ENCODE data around the gene TCP11L2.
A peak's percentile ranks its signal among the peaks of the same experiment; 100 is the strongest.

The TCP11L2 gene

GRCh38 chr12:106300761-106301160 is 1.8 kb upstream of the TCP11L2 start:
- no peak for DNase-seq (ENCODE audit: low spot score)
- TF ChIP-seq, protein P1, sequence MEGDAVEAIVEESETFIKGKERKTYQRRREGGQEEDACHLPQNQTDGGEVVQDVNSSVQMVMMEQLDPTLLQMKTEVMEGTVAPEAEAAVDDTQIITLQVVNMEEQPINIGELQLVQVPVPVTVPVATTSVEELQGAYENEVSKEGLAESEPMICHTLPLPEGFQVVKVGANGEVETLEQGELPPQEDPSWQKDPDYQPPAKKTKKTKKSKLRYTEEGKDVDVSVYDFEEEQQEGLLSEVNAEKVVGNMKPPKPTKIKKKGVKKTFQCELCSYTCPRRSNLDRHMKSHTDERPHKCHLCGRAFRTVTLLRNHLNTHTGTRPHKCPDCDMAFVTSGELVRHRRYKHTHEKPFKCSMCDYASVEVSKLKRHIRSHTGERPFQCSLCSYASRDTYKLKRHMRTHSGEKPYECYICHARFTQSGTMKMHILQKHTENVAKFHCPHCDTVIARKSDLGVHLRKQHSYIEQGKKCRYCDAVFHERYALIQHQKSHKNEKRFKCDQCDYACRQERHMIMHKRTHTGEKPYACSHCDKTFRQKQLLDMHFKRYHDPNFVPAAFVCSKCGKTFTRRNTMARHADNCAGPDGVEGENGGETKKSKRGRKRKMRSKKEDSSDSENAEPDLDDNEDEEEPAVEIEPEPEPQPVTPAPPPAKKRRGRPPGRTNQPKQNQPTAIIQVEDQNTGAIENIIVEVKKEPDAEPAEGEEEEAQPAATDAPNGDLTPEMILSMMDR (IDR thresholded peaks at IDR 0.05; ENCODE audit: extremely low read depth, missing control alignments), result no peak

DNA sequence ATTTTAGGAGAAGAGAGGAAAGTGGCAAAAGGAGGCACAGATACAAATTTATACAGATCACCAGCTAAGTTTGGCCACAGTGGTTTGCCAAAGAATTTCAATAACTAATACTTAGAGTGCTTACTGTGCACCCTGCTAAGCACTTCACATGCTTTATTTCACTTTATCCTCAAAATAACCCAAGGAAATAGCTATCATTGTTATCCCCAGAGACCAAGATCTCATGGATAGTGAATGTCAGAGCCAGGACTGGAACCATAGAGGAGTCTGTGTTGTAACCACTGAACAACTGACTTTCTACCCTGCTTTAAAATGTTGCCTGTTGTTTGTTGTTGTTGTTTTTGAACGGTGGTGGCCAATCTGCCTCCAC is 1.3 kb upstream of the TCP11L2 start:
- TF ChIP-seq, protein P1 (IDR thresholded peaks at IDR 0.05; ENCODE audit: extremely low read depth, missing control alignments), result no peak
- DNase-seq (ENCODE audit: low spot score), result no peak

- TF ChIP-seq, protein P1 (IDR thresholded peaks at IDR 0.05; ENCODE audit: extremely low read depth, missing control alignments), result no peak
- peak; percentile 60 for DNase-seq (ENCODE audit: low spot score)
Measured at GRCh38 chr12:106301611-106302321, 767 bp upstream of the TCP11L2 start.

DNA sequence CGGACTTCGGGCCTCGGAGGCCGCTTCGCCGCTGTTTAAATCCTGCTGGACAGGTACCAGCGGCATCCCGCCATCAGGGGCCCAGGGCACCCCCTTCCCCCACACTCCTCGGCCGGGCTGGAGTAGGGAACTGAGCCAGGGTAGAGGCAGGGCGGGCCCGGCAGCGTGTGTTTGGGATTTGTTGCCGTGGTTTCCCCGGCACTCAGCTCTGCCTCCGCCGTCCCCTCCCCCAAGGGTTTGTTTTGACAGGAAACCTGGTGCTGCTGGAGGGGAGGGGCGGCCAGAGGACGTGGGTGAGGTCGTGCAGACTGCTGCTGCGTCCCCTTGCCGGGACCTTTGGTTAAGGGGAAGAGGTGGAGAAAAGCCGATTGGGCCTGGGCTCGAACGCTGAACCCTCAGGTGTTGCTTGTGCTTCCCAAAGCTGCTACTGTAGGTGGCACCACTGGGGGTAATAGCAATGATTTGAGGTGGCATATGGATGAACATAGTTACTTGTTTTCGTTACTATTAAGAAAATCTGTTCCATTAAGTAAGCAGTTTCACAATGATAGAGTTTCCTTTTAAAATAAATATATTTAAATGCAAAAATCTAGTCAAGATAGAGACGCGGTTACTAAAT is 778 bp downstream of the TCP11L2 start:
- peak; percentile 68 for DNase-seq (ENCODE audit: low spot score)
- TF ChIP-seq, protein P1 (IDR thresholded peaks at IDR 0.05; ENCODE audit: extremely low read depth, missing control alignments), result no peak

- no peak for DNase-seq (ENCODE audit: low spot score)
- TF ChIP-seq, protein P1 (IDR thresholded peaks at IDR 0.05; ENCODE audit: extremely low read depth, missing control alignments), result no peak
Measured at GRCh38 chr12:106304001-106304421, 1.5 kb downstream of the TCP11L2 start.

DNA sequence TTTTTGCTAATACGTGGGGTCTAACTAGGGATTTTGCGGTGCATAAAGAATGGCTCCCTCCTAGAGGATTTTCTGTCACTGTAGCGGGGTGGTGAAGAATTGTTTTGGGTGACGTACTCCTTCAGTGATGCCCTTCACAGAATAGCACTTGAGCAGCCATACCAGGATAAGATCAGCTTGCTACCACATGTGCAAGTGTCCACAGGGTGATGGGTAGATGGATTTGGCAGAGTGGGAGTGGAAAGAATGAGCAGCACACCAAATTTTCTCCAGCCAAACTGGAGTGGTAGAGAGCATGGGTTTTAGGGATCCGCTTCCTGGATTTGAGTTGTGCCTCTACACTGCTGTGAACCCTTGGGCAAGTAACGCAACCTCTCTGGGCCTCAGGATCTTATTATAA is 2.3 kb downstream of the TCP11L2 start:
- TF ChIP-seq, protein P1 (IDR thresholded peaks at IDR 0.05; ENCODE audit: extremely low read depth, missing control alignments), result no peak
- no peak for DNase-seq (ENCODE audit: low spot score)

GRCh38 chr12:106305376-106305775 is 2.8 kb downstream of the TCP11L2 start:
- no peak for DNase-seq (ENCODE audit: low spot score)
- TF ChIP-seq, protein P1 (IDR thresholded peaks at IDR 0.05; ENCODE audit: extremely low read depth, missing control alignments), result no peak

All from GM20000 (cell line).